ENCODE measurements around the gene CCL27. TPM values are rescaled to one million over a fixed set of nuclear protein-coding genes. Genes with fewer than 3 reads are reported as not detected.

Gene CCL27
- total RNA-seq, 4 donors from 2014 or later, result 1.7 TPM; not detected in 3

GRCh38 chr9:34693560-34693959 lies 31.1 kb upstream of the CCL27 start:
- ATAC-seq, result no peak
- in situ Hi-C loops (cut with MboI; ENCODE audit: low sequenced_read_pairs in 4 of 4), result no loop called here
- intact Hi-C loops (cut with DNase I; ENCODE audit: low total_unique reads), result no loop called here

GRCh38 chr9:34691936-34692315 lies 29.5 kb upstream of the CCL27 start:
- Histone ChIP-seq H3K27ac (no peak overlapping the region), H3K36me3 (no peaks in the 10 kb centered on the region), H3K9me3 (no peaks in the 10 kb centered on the region), H3K27me3 (no peaks in the 10 kb centered on the region), H3K4me1 (no peaks in the 10 kb centered on the region), H3K4me3 (no peak overlapping the region)
- in situ Hi-C loops (cut with MboI; ENCODE audit: low sequenced_read_pairs in 4 of 4) (no loop called here), intact Hi-C loops (cut with DNase I; ENCODE audit: low total_unique reads) (no loop called here)
- DNase-seq (no peak), ATAC-seq (no peak)
- TF ChIP-seq POLR2A (IDR thresholded peaks at IDR 0.05), result no peak
- no peak for TF ChIP-seq CTCF (IDR thresholded peaks at IDR 0.05 in 4 of 5, conservative IDR thresholded peaks at IDR 0.05 in 1 of 5)

More at GRCh38 chr9:34693560-34693959, 31.1 kb upstream of the CCL27 start:
- DNase-seq, result no peak
- Histone ChIP-seq H3K9me3 (no peaks in the 10 kb centered on the region), H3K27ac (no peak overlapping the region), H3K4me3 (no peak overlapping the region), H3K27me3 (no peaks in the 10 kb centered on the region), H3K36me3 (no peaks in the 10 kb centered on the region), H3K4me1 (no peaks in the 10 kb centered on the region)
- TF ChIP-seq POLR2A (IDR thresholded peaks at IDR 0.05) (no peak), CTCF (IDR thresholded peaks at IDR 0.05 in 4 of 5, conservative IDR thresholded peaks at IDR 0.05 in 1 of 5) (no peak)

GRCh38 chr9:34690983-34691935 lies 28.8 kb upstream of the CCL27 start, which contains the start of gene CCL19:
Gene CCL19 (minus strand): TSS chr9:34691276. CDS start chr9:34691139, 137 bp downstream.
- Histone ChIP-seq H3K4me1 (no peaks in the 10 kb centered on the region), H3K9me3 (no peaks in the 10 kb centered on the region), H3K4me3 (no peak within 1 kb of the TSS), H3K36me3 (no peaks in the 10 kb centered on the region), H3K27ac (no peak within 1 kb of the TSS), H3K27me3 (no peaks in the 10 kb centered on the region)
- in situ Hi-C loops (cut with MboI; ENCODE audit: low sequenced_read_pairs in 4 of 4), result no loop called here
- TF ChIP-seq CTCF (IDR thresholded peaks at IDR 0.05 in 4 of 5, conservative IDR thresholded peaks at IDR 0.05 in 1 of 5), result no peak
- no peak for ATAC-seq
- intact Hi-C loops (cut with DNase I; ENCODE audit: low total_unique reads), result no loop called here
- no peak for DNase-seq

GRCh38 chr9:34689512-34689911 lies 27.1 kb upstream of the CCL27 start:
- intact Hi-C loops (cut with DNase I; ENCODE audit: low total_unique reads), result no loop called here

More at GRCh38 chr9:34689512-34689911, 27.1 kb upstream of the CCL27 start:
- in situ Hi-C loops (cut with MboI; ENCODE audit: low sequenced_read_pairs in 4 of 4), result no loop called here
- Histone ChIP-seq H3K4me1 (no peaks in the 10 kb centered on the region), H3K36me3 (no peaks in the 10 kb centered on the region), H3K27me3 (no peaks in the 10 kb centered on the region), H3K9me3 (no peaks in the 10 kb centered on the region), H3K4me3 (no peak overlapping the region), H3K27ac (no peak overlapping the region)
- no peak for ATAC-seq
- DNase-seq, result no peak
- TF ChIP-seq POLR2A (IDR thresholded peaks at IDR 0.05), result no peak
- no peak for TF ChIP-seq CTCF (IDR thresholded peaks at IDR 0.05 in 4 of 5, conservative IDR thresholded peaks at IDR 0.05 in 1 of 5)
